HG03432 (cell line): ENCODE measurements around the gene GUCA1A.
"Not testable (repeated sequence)": the region's sequence is repeated elsewhere in the genome, so short reads cannot be mapped to it uniquely, and the experiment has no call there.

Experiments used
- ATAC-seq: cut with Tn5 transposase; IDR thresholded peaks from one replicate; pipeline ENCODE4 v1.9.1; 2021; ENCODE audit warnings: mild to moderate bottlenecking, moderate library complexity; ENCODE audit not compliant: unreplicated experiment

Gene GUCA1A

GRCh38 chr6:42202131-42202915, 29.2 kb downstream of the GUCA1A start:
- not testable (repeated sequence) for ATAC-seq

GRCh38 chr6:42203183-42203582, 30.0 kb downstream of the GUCA1A start:
- no peak for ATAC-seq

- ATAC-seq, result no peak
These were observed 31.7 kb downstream of the GUCA1A start for GRCh38 chr6:42204768-42205282.

GRCh38 chr6:42207559-42207958, 34.4 kb downstream of the GUCA1A start:
- ATAC-seq, result not testable (repeated sequence)

- ATAC-seq, result no peak
These were observed 37.4 kb downstream of the GUCA1A start for GRCh38 chr6:42210551-42210950.

GRCh38 chr6:42211726-42212125, 38.6 kb downstream of the GUCA1A start:
- no peak for ATAC-seq

- ATAC-seq, result no peak
These were observed 39.3 kb downstream of the GUCA1A start for GRCh38 chr6:42212442-42212841.

- not testable (repeated sequence) for ATAC-seq
These were observed 43.3 kb downstream of the GUCA1A start for GRCh38 chr6:42216495-42216894.

- no peak for ATAC-seq
These were observed 44.0 kb downstream of the GUCA1A start for GRCh38 chr6:42217157-42217518.

GRCh38 chr6:42217519-42218367, 44.6 kb downstream of the GUCA1A start, which contains the start of gene MRPS10:
TSS of gene MRPS10 (minus strand) at chr6:42217861. CDS start at chr6:42217849, 12 bp downstream.
- peak; percentile 93 for ATAC-seq

- ATAC-seq, result no peak
These were observed 47.6 kb downstream of the GUCA1A start for GRCh38 chr6:42220807-42221206.

- ATAC-seq, result no peak
These were observed 48.4 kb downstream of the GUCA1A start for GRCh38 chr6:42221546-42221945.

- ATAC-seq, result no peak
These were observed 49.3 kb downstream of the GUCA1A start for GRCh38 chr6:42222448-42222847.

- peak; percentile 89 for ATAC-seq
These were observed 51.3 kb downstream of the GUCA1A start for GRCh38 chr6:42224222-42225028.

GRCh38 chr6:42225029-42225339, 51.8 kb downstream of the GUCA1A start:
- no peak for ATAC-seq

GRCh38 chr6:42225419-42225818, 52.3 kb downstream of the GUCA1A start:
- ATAC-seq, result no peak

GRCh38 chr6:42226161-42226611, 53.0 kb downstream of the GUCA1A start:
- no peak for ATAC-seq

GRCh38 chr6:42226645-42227143, 53.5 kb downstream of the GUCA1A start:
- no peak for ATAC-seq

GRCh38 chr6:42227173-42227850, 54.1 kb downstream of the GUCA1A start:
- no peak for ATAC-seq

- ATAC-seq, result no peak
These were observed 55.1 kb downstream of the GUCA1A start for GRCh38 chr6:42228305-42228704.
